ENCODE measurements around the gene ZNF578. TPM values are rescaled to one million over a fixed set of nuclear protein-coding genes. Genes with fewer than 3 reads are reported as not detected.
A peak's percentile ranks its signal among the peaks of the same experiment; 100 is the strongest.

ZNF578 gene
- total and polyA plus RNA-seq, 10 of the 15 experiments (the other 5 are each of a cell fraction or from before 2014, with no cell fraction given): 0.10 to 0.43 (median 0.16) TPM; not detected in 4

GRCh38 chr19:52535771-52536447 is 82.6 kb downstream of the ZNF578 start (continued):
- no peak for TF ChIP-seq PBX3 (IDR thresholded peaks at IDR 0.05; ENCODE audit: insufficient replicate concordance, low read depth, low read length)
- TF ChIP-seq RB1 (IDR thresholded peaks at IDR 0.05; ENCODE audit: borderline replicate concordance): peak; percentile 82; the same call in 1 of the 2 replicates
- TF ChIP-seq SRF (IDR thresholded peaks at IDR 0.05; ENCODE audit: low read depth in 2 of 2, low read length in 2 of 2): no peak
- peak; percentile 55; the same call in 1 of the 2 replicates for TF ChIP-seq CBFB (IDR thresholded peaks at IDR 0.05; ENCODE audit: low read depth)
- TF ChIP-seq CEBPZ (IDR thresholded peaks at IDR 0.05; ENCODE audit: low read depth, low read length): no peak
- no peak for TF ChIP-seq IRF3 (IDR thresholded peaks at IDR 0.05)
- no peak for TF ChIP-seq RFX5 (IDR thresholded peaks at IDR 0.05; ENCODE audit: low read depth, low read length)
- TF ChIP-seq EGR1 (IDR thresholded peaks at IDR 0.05; ENCODE audit: borderline replicate concordance in 1 of 2, low read depth in 2 of 2, low read length in 2 of 2): no peak
- no peak for TF ChIP-seq ZNF24 (IDR thresholded peaks at IDR 0.05)
- no peak for TF ChIP-seq ZBTB11 (CRISPR knock-in tag; IDR thresholded peaks at IDR 0.05)
- TF ChIP-seq SMAD1 (IDR thresholded peaks at IDR 0.05; ENCODE audit: low read depth, partially characterized antibody): no peak
- TF ChIP-seq PAX5 (IDR thresholded peaks at IDR 0.05; ENCODE audit: borderline replicate concordance, low read depth, low read length): no peak
- no peak for TF ChIP-seq PKNOX1 (IDR thresholded peaks at IDR 0.05)
- no peak for TF ChIP-seq BCL11A (IDR thresholded peaks at IDR 0.05; ENCODE audit: low read depth, low read length)
- TF ChIP-seq SUPT20H (IDR thresholded peaks at IDR 0.05; ENCODE audit: borderline replicate concordance, control insufficient read depth, low read depth, low read length): no peak
- no peak for TF ChIP-seq JUND (IDR thresholded peaks at IDR 0.05; ENCODE audit: low read depth, low read length)
